HG03457 (cell line): Measurements from ENCODE around the gene TPX2.
A peak's percentile ranks its signal among the peaks of the same experiment; 100 is the strongest.

Experiments used
- ATAC-seq: cut with Tn5 transposase; IDR thresholded peaks from one replicate; pipeline ENCODE4 v1.9.1; 2021; ENCODE audit warnings: moderate number of reproducible peaks; ENCODE audit not compliant: unreplicated experiment

The TPX2 gene, protein sequence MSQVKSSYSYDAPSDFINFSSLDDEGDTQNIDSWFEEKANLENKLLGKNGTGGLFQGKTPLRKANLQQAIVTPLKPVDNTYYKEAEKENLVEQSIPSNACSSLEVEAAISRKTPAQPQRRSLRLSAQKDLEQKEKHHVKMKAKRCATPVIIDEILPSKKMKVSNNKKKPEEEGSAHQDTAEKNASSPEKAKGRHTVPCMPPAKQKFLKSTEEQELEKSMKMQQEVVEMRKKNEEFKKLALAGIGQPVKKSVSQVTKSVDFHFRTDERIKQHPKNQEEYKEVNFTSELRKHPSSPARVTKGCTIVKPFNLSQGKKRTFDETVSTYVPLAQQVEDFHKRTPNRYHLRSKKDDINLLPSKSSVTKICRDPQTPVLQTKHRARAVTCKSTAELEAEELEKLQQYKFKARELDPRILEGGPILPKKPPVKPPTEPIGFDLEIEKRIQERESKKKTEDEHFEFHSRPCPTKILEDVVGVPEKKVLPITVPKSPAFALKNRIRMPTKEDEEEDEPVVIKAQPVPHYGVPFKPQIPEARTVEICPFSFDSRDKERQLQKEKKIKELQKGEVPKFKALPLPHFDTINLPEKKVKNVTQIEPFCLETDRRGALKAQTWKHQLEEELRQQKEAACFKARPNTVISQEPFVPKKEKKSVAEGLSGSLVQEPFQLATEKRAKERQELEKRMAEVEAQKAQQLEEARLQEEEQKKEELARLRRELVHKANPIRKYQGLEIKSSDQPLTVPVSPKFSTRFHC

GRCh38 chr20:31738729-31739549, at the start of gene TPX2:
TSS of gene TPX2 (plus strand) at chr20:31739290. CDS start at chr20:31757477, 18,187 bp downstream.
- ATAC-seq: peak; percentile 91

DNA sequence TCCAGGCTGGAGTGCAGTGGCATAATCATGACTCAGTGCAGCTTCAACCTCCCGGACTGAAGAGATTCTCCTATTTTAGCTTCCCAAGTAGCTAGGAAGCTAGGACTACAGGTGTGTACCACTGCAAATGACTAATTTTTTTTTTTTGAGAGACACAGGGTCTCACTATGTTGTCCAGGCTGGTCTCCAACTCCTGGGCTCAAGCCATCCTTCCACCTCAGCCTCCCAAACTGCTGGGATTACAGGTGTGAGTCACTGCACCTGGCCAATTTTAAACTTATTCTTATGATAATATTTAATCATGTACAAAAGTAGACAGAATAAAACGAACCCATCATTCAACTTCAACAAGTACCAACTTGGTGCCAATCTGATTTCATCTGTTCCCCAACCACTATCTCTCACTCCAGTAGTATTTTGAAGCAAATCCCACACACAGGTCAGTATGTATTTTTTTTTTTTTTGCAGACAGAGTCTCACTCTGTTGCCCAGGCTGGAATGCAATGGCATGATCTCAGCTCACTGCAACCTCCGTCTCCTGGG, 48.9 kb upstream of the TPX2 start:
- no peak for ATAC-seq

DNA sequence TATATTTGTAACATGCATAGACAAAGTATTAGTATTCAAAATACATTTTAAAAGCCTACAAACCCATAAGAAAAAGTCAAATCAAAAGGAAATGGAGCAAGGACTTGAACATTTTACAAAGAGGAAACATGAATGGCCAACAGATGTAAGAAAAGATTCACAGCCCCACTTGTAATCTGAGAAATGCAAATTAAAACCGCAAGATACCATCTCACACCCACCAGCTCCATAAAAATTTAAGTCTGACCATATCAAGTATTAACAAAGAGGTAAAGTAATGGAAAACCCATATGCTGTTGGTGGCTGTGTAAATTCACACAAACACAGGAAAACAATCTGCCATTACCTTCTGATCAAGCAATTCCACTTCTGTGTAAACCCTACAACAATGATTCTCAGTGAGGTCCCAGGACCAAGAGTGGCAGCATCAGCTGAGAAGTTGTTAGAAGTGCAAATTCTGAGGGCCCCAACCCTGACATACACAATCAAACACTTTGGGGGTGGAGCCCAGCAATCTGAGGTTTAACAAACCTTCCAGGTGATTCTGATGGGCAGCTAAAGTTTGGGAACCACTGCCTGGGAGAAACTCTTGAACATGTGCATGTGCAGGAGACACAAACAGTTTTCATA, 47.3 kb upstream of the TPX2 start:
- no peak for ATAC-seq

DNA sequence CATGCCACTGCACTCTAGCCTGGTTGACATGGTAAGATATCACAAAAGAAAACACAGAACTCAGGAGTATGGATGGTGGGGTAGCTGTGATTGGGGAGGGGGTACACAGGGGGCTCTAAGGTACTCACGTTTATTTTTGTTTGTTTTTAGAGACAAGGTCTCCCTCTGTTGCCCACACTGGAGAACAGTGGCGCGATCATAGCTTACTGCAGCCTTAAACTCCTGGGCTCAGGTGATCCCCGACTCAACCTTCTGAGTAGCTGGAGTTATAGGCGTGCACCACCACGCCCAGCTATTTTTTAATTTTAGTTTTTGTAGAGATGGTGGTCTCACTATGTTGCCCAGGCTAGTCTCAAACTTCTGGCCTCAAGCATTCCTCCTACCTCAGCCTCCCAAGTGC, 45.7 kb upstream of the TPX2 start:
- ATAC-seq: no peak

DNA sequence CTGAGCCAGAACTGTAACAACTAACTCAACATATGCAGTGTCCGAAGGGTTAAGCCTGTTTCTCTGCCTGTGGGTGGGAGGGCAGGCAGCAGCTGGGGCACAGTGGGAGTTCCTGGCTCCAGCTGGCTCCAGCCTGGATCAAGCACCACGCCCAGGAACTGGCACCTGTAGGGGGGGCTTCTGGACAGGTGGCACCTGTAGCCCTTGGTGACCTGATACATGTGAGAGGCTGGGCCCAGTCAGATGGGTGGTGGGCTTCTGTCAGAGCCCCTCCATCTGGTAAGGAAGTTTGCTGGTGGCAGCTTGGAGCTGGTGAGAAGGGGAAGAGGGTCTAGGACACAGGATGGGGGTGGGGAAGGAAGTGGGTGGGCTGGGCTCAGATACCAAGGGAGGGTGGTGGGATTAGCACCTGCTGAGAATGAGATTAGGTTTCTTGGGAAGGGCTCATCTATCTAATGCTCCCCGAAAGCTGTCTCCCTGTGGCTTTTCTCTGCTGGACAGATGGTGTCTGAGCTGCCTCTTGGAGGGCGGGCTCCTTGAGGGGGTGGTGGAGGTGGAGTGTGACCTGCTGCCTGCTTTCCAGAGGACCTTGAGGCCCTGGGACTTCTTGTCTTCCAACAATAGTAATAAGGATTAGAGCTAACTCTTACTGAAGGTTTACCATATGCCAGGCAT, 45.0 kb upstream of the TPX2 start:
- no peak for ATAC-seq

GRCh38 chr20:31694842-31695593, 44.1 kb upstream of the TPX2 start:
- no peak for ATAC-seq

DNA sequence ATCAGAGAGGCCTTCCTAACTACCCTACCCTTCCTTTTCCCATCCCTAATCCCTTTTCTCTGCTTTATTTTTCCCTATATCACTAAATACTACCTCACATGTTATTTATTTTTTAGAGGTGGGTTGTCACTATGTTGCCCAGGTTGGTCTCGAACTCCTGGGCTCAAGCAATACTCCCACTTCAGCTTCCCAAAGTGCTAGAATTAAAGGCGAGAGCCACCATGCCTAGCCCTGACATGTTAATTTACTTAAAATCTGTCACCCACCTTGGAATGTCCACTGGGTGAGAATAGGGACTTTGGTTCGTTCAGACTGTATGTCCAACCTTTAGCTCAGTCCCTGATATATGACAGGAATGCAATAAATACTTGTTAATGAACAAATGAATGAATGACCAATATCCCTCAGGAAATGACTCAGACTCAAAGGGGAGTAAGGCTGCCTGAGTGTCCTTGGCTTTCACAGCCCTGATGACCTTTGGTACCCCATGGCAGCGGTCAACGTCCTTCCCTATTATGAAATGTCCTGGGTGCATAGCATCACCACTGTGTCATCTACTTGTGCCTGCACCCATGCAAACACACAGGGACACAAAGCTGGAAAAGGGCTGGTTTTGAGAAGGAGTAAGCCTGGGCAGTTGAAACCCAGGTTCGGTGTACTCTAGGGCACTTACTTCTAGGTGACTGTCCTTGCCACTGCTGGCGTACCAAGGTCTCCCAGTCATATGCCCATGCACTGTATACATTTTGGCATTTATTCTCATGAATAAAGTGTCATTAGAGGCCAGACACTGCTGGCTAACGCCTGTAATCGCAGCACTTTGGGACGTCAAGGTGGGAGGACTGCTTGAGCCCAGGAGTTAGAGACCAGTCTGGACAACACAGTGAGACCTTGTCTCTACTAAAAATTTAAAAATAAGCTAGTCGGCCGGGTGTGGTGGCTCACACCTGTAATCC, 43.0 kb upstream of the TPX2 start:
- no peak for ATAC-seq

- no peak for ATAC-seq
These were observed 40.8 kb upstream of the TPX2 start for GRCh38 chr20:31698243-31698802.

- ATAC-seq: peak; percentile 94
These were observed 40.0 kb upstream of the TPX2 start for GRCh38 chr20:31698803-31699718.

GRCh38 chr20:31699801-31700728, 39.0 kb upstream of the TPX2 start:
- ATAC-seq: no peak

DNA sequence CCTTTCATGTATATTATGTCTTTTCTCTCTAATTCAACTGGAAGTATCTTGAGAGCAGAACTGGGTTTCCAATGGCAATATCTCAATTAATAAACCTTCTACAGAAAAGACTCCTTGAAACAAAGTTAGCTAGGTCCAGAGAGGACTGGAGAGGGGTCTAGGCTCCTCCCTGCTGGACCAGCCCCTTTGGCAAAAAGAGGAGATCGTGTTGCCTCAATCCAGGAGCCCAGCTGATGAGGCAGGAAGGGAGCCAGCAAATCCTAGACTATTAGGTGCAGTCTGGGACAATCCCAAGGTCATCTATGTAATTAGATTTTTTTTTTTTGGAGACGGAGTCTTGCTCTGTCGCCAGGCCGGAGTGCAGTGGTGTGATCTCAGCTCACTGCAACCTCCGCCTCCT, 38.3 kb upstream of the TPX2 start:
- ATAC-seq: no peak

- no peak for ATAC-seq
These were observed 37.5 kb upstream of the TPX2 start for GRCh38 chr20:31701591-31701990.

DNA sequence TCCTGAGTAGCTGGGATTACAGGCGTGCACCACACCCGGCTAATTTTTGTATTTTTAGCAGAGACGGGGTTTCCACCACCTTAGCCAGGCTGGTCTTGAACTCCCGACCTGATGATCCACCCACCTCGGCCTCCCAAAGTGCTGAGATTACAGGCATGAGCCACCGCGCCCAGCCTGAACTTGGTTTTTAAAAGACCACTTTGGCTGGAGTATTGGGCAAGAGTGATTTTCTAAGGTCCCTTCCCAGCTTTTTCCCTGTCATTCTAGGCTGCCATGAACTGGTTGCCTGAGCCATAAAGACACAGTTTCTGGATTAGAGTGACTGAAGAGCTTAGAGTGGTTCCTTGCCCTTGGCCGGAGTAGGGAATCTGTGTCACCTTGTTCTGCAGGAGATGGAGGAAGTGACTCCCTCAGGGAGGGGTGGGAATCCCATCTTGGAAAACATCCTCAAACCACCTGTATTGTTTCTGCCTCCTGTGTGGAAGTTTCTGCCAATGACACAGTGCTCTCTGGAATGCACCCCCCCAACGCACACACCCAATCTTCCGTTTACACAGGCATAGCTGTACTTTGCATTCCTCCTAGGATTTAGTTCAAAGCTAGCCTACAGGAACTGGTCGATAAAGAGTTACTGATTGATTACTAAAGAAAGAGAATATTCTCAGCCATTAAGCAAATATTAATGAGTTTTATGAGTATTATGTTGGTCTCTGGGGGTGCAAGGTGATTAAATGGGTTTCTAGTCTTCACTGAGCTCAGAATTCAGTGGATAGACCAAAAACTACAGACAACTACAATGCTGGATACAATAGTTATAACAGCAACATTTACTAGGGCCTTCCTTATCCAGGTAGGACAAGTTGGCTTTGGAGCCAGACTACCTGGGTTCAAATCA, 34.6 kb upstream of the TPX2 start:
- no peak for ATAC-seq

GRCh38 chr20:31705191-31705590, 33.9 kb upstream of the TPX2 start:
- no peak for ATAC-seq
